SK-N-SH treated with all-trans-retinoic acid at 6 μM for 48 hours (cell line): ENCODE measurements around the gene PTPN11.

Source experiments
- ATAC-seq: fragments of 200-7000 bp; cut with Tn5 transposase; 3 replicates; pipeline ENCODE4 v1.9.1; 2020; ENCODE audit warnings: mild to moderate bottlenecking, moderate library complexity
- ARNTL ChIP-seq: fragments of 450-650 bp; formaldehyde crosslinking; IDR thresholded peaks from 2 replicates; pipeline ENCODE4 v1.5.0; 2020; ENCODE audit warnings: low read depth, mild to moderate bottlenecking, moderate library complexity, borderline replicate concordance
- BACH2 ChIP-seq: fragments of 250-450 bp; sonication (Bioruptor Pico); IDR thresholded peaks from 2 replicates; pipeline ENCODE4 v1.9.0; 2021; ENCODE audit warnings: mild to moderate bottlenecking, borderline replicate concordance
- CSDC2 ChIP-seq: fragments of 250-450 bp; sonication (Bioruptor Pico); IDR thresholded peaks from 2 replicates; pipeline ENCODE4 v1.5.0; 2020; ENCODE audit warnings: mild to moderate bottlenecking, moderate library complexity
- ESRRG ChIP-seq: fragments of 250-450 bp; sonication (Bioruptor Pico); IDR thresholded peaks from 2 replicates; pipeline ENCODE4 v1.6.1; 2021; ENCODE audit warnings: mild to moderate bottlenecking
- GLIS3 ChIP-seq: fragments of 250-450 bp; sonication (Bioruptor Pico); IDR thresholded peaks from 2 replicates; pipeline ENCODE4 v1.5.0; 2020; ENCODE audit warnings: mild to moderate bottlenecking, moderate library complexity
- ISL1 ChIP-seq: fragments of 250-450 bp; sonication (Bioruptor Pico); IDR thresholded peaks from 2 replicates; pipeline ENCODE4 v2.1.2; 2022; ENCODE audit warnings: mild to moderate bottlenecking, moderate library complexity
- OSR1 ChIP-seq: fragments of 250-450 bp; sonication (Bioruptor Pico); IDR thresholded peaks from 2 replicates; pipeline ENCODE4 v1.8.0; 2022; ENCODE audit warnings: moderate library complexity, mild to moderate bottlenecking, inconsistent platforms
- PPARA ChIP-seq: fragments of 250-450 bp; sonication (Bioruptor Pico); IDR thresholded peaks from 2 replicates; pipeline ENCODE4 v1.5.0; 2020; ENCODE audit warnings: mild to moderate bottlenecking, borderline replicate concordance
- RARB ChIP-seq: fragments of 250-450 bp; sonication (Bioruptor Pico); IDR thresholded peaks from 2 replicates; pipeline ENCODE4 v1.8.0; 2021; ENCODE audit warnings: mild to moderate bottlenecking, moderate library complexity
- SNAI2 ChIP-seq: fragments of 250-450 bp; sonication (Bioruptor Pico); IDR thresholded peaks from 2 replicates; pipeline ENCODE4 v1.5.0; 2020; ENCODE audit warnings: mild to moderate bottlenecking, moderate library complexity
- TCF4 ChIP-seq: fragments of 250-450 bp; sonication (Bioruptor Pico); IDR thresholded peaks from 2 replicates; pipeline ENCODE4 v1.8.0; 2021; ENCODE audit warnings: mild to moderate bottlenecking, moderate library complexity, borderline replicate concordance
- TOX ChIP-seq: fragments of 250-450 bp; sonication (Bioruptor Pico); IDR thresholded peaks from 2 replicates; pipeline ENCODE4 v1.8.0; 2021; ENCODE audit warnings: mild to moderate bottlenecking, moderate library complexity, borderline replicate concordance
- ZFP3 ChIP-seq: fragments of 250-450 bp; sonication (Bioruptor Pico); IDR thresholded peaks from 2 replicates; pipeline ENCODE4 v1.5.0; 2020; ENCODE audit warnings: mild to moderate bottlenecking, moderate library complexity
- ZFP30 ChIP-seq: fragments of 450-650 bp; formaldehyde crosslinking; IDR thresholded peaks from 2 replicates; pipeline ENCODE4 v1.5.0; 2022; ENCODE audit warnings: mild to moderate bottlenecking, moderate library complexity
- ZNF565 ChIP-seq: fragments of 450-650 bp; formaldehyde crosslinking; conservative IDR thresholded peaks from 2 replicates; pipeline ENCODE4 v1.5.0; 2020; ENCODE audit warnings: low read depth, mild to moderate bottlenecking, moderate library complexity
- ZNF8 ChIP-seq: fragments of 450-650 bp; formaldehyde crosslinking; IDR thresholded peaks from 2 replicates; pipeline ENCODE4 v1.5.0; 2020; ENCODE audit warnings: mild to moderate bottlenecking, moderate library complexity
- TF ChIP-seq, protein P1 (sequence below): fragments of 250-450 bp; sonication (Bioruptor Pico); IDR thresholded peaks from 2 replicates; pipeline ENCODE4 v1.5.1; 2021; ENCODE audit warnings: mild to moderate bottlenecking, moderate library complexity
- TF ChIP-seq, protein P2 (sequence below): fragments of 250-450 bp; sonication (Bioruptor Pico); IDR thresholded peaks from 2 replicates; pipeline ENCODE4 v1.5.1; 2020; ENCODE audit warnings: low read depth, mild to moderate bottlenecking, moderate library complexity
- TF ChIP-seq, protein P3 (sequence below): fragments of 250-450 bp; sonication (Bioruptor Pico); IDR thresholded peaks from 2 replicates; pipeline ENCODE4 v1.8.0; 2020; ENCODE audit warnings: mild to moderate bottlenecking, moderate library complexity, borderline replicate concordance
- TF ChIP-seq, protein P4 (sequence below): fragments of 250-450 bp; sonication (Bioruptor Pico); IDR thresholded peaks from 2 replicates; pipeline ENCODE4 v1.8.0; 2021; ENCODE audit warnings: low read depth, mild to moderate bottlenecking, moderate library complexity, borderline replicate concordance

Gene PTPN11

DNA sequence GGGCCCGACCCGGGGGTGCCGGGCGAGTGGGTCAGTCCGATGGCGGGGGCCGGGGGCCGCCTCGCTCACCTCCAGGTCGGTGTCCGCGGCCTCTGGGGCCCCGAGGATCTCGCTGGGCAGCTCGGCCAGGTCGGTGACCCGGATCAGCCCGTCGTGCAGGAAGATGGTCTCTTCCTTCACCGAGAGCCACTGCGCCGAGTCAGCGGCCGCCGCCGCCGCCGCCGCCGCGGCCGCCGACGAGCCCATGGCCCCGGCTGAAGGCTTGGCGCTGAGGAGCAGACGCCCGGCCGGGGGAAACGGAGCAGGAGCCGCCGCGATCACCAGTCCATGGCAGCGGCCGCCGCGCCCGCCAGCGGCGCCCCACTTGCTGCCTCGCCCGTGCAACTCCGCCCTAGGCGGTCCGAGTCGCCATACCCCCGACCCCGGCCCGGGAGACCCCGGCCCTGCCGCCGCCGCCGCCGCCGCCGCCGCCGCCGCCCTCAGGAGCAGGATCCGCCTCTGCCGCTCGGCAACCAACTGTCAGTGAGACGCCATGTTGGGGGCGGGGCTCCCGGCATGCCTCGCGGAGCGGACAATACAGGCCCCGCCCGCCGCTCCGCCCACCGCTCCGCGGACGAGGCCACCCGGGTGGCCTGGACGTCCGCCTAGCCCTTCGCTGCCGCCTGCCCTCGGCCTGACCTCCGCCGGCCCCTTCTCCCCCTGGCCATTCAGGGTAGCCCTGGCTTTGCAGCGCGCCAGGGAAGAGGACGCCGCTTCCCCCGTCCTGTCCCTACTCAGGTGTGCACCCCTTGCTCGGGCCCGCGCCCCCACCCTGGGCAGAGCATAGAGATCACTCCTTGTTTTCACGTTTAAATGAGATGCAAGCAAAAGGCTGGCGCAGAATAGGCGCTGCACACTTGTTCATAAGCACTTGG, 36.6 kb upstream of the PTPN11 start, which contains the start of gene HECTD4:
Gene HECTD4 (minus strand): TSS at position 549 of the 914 bp plus-strand sequence. CDS start 303 bp downstream, at position 246.
- peak; percentile 98 for ATAC-seq

DNA sequence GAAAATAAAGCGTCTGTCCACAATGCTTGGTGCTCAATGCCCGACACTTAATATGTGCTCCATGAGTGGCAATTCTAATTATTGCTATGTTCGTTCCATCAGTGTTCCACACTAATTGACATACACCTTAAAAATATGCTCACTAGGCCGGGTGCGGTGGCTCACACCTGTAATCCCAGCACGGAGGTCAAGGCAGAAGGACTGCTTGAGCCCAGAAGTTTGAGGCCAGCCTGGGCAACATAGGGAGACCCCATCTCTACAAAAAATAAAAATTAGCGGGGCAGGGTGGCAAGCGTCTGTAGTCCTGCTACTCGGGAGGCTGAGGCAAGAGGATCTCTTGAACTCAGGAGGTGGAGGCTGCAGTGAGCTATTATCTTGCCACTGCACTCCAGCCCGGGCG, 35.9 kb upstream of the PTPN11 start:
- no peak for TF ChIP-seq PPARA (CRISPR knock-in tag)
- no peak for TF ChIP-seq RARB (CRISPR knock-in tag)
- no peak for TF ChIP-seq ISL1 (CRISPR knock-in tag)
- no peak for ATAC-seq

More for the DNA sequence above, 36.6 kb upstream of the PTPN11 start, which contains the start of gene HECTD4:
- no peak for TF ChIP-seq OSR1 (CRISPR knock-in tag)
- no peak for TF ChIP-seq CSDC2 (CRISPR knock-in tag)
- TF ChIP-seq, protein P1, sequence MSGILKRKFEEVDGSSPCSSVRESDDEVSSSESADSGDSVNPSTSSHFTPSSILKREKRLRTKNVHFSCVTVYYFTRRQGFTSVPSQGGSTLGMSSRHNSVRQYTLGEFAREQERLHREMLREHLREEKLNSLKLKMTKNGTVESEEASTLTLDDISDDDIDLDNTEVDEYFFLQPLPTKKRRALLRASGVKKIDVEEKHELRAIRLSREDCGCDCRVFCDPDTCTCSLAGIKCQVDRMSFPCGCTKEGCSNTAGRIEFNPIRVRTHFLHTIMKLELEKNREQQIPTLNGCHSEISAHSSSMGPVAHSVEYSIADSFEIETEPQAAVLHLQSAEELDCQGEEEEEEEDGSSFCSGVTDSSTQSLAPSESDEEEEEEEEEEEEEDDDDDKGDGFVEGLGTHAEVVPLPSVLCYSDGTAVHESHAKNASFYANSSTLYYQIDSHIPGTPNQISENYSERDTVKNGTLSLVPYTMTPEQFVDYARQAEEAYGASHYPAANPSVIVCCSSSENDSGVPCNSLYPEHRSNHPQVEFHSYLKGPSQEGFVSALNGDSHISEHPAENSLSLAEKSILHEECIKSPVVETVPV (CRISPR knock-in tag) = no peak
- no peak for TF ChIP-seq ARNTL (CRISPR knock-in tag)
- no peak for TF ChIP-seq ESRRG (CRISPR knock-in tag)
- TF ChIP-seq RARB (CRISPR knock-in tag) = no peak
- TF ChIP-seq ISL1 (CRISPR knock-in tag) = no peak
- no peak for TF ChIP-seq ZNF565 (CRISPR knock-in tag)
- TF ChIP-seq PPARA (CRISPR knock-in tag) = no peak
- TF ChIP-seq BACH2 (CRISPR knock-in tag) = no peak
- TF ChIP-seq, protein P2, sequence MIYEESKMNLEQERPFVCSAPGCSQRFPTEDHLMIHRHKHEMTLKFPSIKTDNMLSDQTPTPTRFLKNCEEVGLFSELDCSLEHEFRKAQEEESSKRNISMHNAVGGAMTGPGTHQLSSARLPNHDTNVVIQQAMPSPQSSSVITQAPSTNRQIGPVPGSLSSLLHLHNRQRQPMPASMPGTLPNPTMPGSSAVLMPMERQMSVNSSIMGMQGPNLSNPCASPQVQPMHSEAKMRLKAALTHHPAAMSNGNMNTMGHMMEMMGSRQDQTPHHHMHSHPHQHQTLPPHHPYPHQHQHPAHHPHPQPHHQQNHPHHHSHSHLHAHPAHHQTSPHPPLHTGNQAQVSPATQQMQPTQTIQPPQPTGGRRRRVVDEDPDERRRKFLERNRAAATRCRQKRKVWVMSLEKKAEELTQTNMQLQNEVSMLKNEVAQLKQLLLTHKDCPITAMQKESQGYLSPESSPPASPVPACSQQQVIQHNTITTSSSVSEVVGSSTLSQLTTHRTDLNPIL (CRISPR knock-in tag) = no peak
- TF ChIP-seq ZFP3 = no peak
- no peak for TF ChIP-seq TCF4 (CRISPR knock-in tag)
- TF ChIP-seq ZNF8 (CRISPR knock-in tag) = no peak
- no peak for TF ChIP-seq TOX (CRISPR knock-in tag)
- no peak for TF ChIP-seq SNAI2 (CRISPR knock-in tag)
- TF ChIP-seq ZFP30 = no peak

DNA sequence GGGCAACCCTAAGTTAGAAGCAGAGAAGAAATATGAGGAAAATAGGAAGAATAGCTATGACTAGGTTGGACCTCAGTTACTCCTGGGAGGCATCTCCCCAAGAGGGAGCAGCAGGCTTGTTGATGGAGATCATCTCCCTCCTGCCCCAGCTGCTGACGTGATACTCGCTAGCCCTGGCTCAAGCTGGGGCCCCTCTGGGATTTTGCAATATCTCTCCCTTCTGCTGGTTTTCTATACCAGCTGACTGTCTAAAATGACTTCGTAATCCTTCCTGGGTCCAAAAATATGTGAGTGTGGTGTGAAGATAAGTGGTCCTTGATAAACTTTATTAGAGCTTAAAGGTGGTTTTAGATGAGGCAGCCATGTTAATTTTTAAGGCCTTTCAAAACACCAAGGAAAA, 32.0 kb upstream of the PTPN11 start:
- TF ChIP-seq, protein P2 (CRISPR knock-in tag) = no peak
- no peak for TF ChIP-seq PPARA (CRISPR knock-in tag)
- no peak for TF ChIP-seq TCF4 (CRISPR knock-in tag)
- TF ChIP-seq, protein P1 (CRISPR knock-in tag) = no peak
- TF ChIP-seq GLIS3 (CRISPR knock-in tag) = no peak
- TF ChIP-seq ZNF8 (CRISPR knock-in tag) = no peak
- TF ChIP-seq, protein P3, sequence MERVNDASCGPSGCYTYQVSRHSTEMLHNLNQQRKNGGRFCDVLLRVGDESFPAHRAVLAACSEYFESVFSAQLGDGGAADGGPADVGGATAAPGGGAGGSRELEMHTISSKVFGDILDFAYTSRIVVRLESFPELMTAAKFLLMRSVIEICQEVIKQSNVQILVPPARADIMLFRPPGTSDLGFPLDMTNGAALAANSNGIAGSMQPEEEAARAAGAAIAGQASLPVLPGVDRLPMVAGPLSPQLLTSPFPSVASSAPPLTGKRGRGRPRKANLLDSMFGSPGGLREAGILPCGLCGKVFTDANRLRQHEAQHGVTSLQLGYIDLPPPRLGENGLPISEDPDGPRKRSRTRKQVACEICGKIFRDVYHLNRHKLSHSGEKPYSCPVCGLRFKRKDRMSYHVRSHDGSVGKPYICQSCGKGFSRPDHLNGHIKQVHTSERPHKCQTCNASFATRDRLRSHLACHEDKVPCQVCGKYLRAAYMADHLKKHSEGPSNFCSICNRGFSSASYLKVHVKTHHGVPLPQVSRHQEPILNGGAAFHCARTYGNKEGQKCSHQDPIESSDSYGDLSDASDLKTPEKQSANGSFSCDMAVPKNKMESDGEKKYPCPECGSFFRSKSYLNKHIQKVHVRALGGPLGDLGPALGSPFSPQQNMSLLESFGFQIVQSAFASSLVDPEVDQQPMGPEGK (CRISPR knock-in tag) = no peak
- TF ChIP-seq RARB (CRISPR knock-in tag) = no peak
- TF ChIP-seq, protein P4, sequence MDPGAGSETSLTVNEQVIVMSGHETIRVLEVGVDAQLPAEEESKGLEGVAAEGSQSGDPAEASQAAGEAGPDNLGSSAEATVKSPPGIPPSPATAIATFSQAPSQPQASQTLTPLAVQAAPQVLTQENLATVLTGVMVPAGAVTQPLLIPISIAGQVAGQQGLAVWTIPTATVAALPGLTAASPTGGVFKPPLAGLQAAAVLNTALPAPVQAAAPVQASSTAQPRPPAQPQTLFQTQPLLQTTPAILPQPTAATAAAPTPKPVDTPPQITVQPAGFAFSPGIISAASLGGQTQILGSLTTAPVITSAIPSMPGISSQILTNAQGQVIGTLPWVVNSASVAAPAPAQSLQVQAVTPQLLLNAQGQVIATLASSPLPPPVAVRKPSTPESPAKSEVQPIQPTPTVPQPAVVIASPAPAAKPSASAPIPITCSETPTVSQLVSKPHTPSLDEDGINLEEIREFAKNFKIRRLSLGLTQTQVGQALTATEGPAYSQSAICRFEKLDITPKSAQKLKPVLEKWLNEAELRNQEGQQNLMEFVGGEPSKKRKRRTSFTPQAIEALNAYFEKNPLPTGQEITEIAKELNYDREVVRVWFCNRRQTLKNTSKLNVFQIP (CRISPR knock-in tag) = no peak
- no peak for TF ChIP-seq ZFP3
- no peak for TF ChIP-seq ZNF565 (CRISPR knock-in tag)
- TF ChIP-seq ZFP30 = no peak
- no peak for ATAC-seq
